ENCODE measurements around the gene ABCC2.

Gene ABCC2

GRCh38 chr10:99760321-99760720 lies 22.1 kb upstream of the ABCC2 start:
- TF ChIP-seq CTCF (IDR thresholded peaks at IDR 0.05; ENCODE audit: extremely low read depth, insufficient read depth, missing control alignments): no peak
- no peak for DNase-seq (ENCODE audit: low spot score)
- in situ Hi-C loops (cut with MboI; ENCODE audit: low pct_unique_long_range_greater_than_20kb, low sequenced_read_pairs, unreplicated experiment): no loop called here

GRCh38 chr10:99761365-99761764 lies 21.1 kb upstream of the ABCC2 start:
- no peak for DNase-seq (ENCODE audit: low spot score)
- TF ChIP-seq CTCF (IDR thresholded peaks at IDR 0.05; ENCODE audit: extremely low read depth, insufficient read depth, missing control alignments): no peak
- in situ Hi-C loops (cut with MboI; ENCODE audit: low pct_unique_long_range_greater_than_20kb, low sequenced_read_pairs, unreplicated experiment): no loop called here

GRCh38 chr10:99765672-99766301 lies 16.7 kb upstream of the ABCC2 start:
- peak; percentile 43 for DNase-seq (ENCODE audit: low spot score)
- no peak for TF ChIP-seq CTCF (IDR thresholded peaks at IDR 0.05; ENCODE audit: extremely low read depth, insufficient read depth, missing control alignments)
- in situ Hi-C loops (cut with MboI; ENCODE audit: low pct_unique_long_range_greater_than_20kb, low sequenced_read_pairs, unreplicated experiment): no loop called here

GRCh38 chr10:99766302-99766681 lies 16.1 kb upstream of the ABCC2 start:
- peak; percentile 36 for DNase-seq (ENCODE audit: low spot score)

GRCh38 chr10:99767901-99768300 lies 14.5 kb upstream of the ABCC2 start:
- no peak for DNase-seq (ENCODE audit: low spot score)
- TF ChIP-seq CTCF (IDR thresholded peaks at IDR 0.05; ENCODE audit: extremely low read depth, insufficient read depth, missing control alignments): no peak
- in situ Hi-C loops (cut with MboI; ENCODE audit: low pct_unique_long_range_greater_than_20kb, low sequenced_read_pairs, unreplicated experiment): no loop called here

More at GRCh38 chr10:99766302-99766681, 16.1 kb upstream of the ABCC2 start:
- TF ChIP-seq CTCF (IDR thresholded peaks at IDR 0.05; ENCODE audit: extremely low read depth, insufficient read depth, missing control alignments): no peak
- in situ Hi-C loops (cut with MboI; ENCODE audit: low pct_unique_long_range_greater_than_20kb, low sequenced_read_pairs, unreplicated experiment): no loop called here

GRCh38 chr10:99768556-99768955 lies 13.9 kb upstream of the ABCC2 start:
- no peak for TF ChIP-seq CTCF (IDR thresholded peaks at IDR 0.05; ENCODE audit: extremely low read depth, insufficient read depth, missing control alignments)
- no peak for DNase-seq (ENCODE audit: low spot score)
- in situ Hi-C loops (cut with MboI; ENCODE audit: low pct_unique_long_range_greater_than_20kb, low sequenced_read_pairs, unreplicated experiment): no loop called here

Measured in GM13977 (cell line).